Retinal pigment epithelial cell (primary cell): ENCODE measurements around the gene GAPDH.
A peak's percentile ranks its signal among the peaks of the same experiment; 100 is the strongest.
"Not testable (repeated sequence)": the region's sequence is repeated elsewhere in the genome, so short reads cannot be mapped to it uniquely, and the experiment has no call there.

Experiments
- DNase-seq: peaks from one replicate; pipeline ENCODE4 v3.0.0-alpha.2; 2010; ENCODE audit warnings: low read depth
- H3K4me3 ChIP-seq: 2 replicates; pipeline ENCODE4 v1.5.1; 2011; ENCODE audit warnings: mild to moderate bottlenecking, low read length, control low read depth, moderate library complexity
- CTCF ChIP-seq: conservative IDR thresholded peaks from 2 replicates; pipeline ENCODE4 v1.5.1; 2011; ENCODE audit warnings: low read depth, low read length, control low read depth, inconsistent platforms

The GAPDH gene

GRCh38 chr12:6494968-6495367 lies 39.3 kb upstream of the GAPDH start:
- no peak for DNase-seq
- H3K4me3 ChIP-seq: peak overlapping the region; percentile 80
- TF ChIP-seq CTCF: no peak

GRCh38 chr12:6497291-6497690 lies 37.0 kb upstream of the GAPDH start:
- H3K4me3 ChIP-seq, DNase-seq: not testable (repeated sequence)

- no peak overlapping the region for H3K4me3 ChIP-seq
- DNase-seq: no peak
- no peak for TF ChIP-seq CTCF
Measured at GRCh38 chr12:6500466-6500865, 33.9 kb upstream of the GAPDH start.

- H3K4me3 ChIP-seq: no peak overlapping the region
- peak; percentile 7 for DNase-seq
- no peak for TF ChIP-seq CTCF
Measured at GRCh38 chr12:6507102-6507998, 27.0 kb upstream of the GAPDH start.

- DNase-seq: no peak
- H3K4me3 ChIP-seq: no peak overlapping the region
- no peak for TF ChIP-seq CTCF
Measured at GRCh38 chr12:6508087-6508486, 26.2 kb upstream of the GAPDH start.

GRCh38 chr12:6520186-6520585 lies 14.1 kb upstream of the GAPDH start:
- DNase-seq: no peak
- no peak for TF ChIP-seq CTCF
- H3K4me3 ChIP-seq: no peak overlapping the region

GRCh38 chr12:6522193-6522592 lies 12.1 kb upstream of the GAPDH start:
- TF ChIP-seq CTCF: no peak
- H3K4me3 ChIP-seq: no peak overlapping the region
- no peak for DNase-seq
